HG03066 (cell line): ENCODE data around the gene GAMT.

Source experiments
- ATAC-seq: cut with Tn5 transposase; IDR thresholded peaks from one replicate; pipeline ENCODE4 v1.9.1; 2021; ENCODE audit warnings: low read depth; ENCODE audit not compliant: unreplicated experiment

Gene GAMT

GRCh38 chr19:1402411-1403070 lies 1.2 kb upstream of the GAMT start:
- no peak for ATAC-seq

- no peak for ATAC-seq
Measured at GRCh38 chr19:1401889-1402217, 511 bp upstream of the GAMT start.

GRCh38 chr19:1400281-1401137 lies 833 bp downstream of the GAMT start:
- ATAC-seq, result no peak

- ATAC-seq, result no peak
Measured at GRCh38 chr19:1399745-1400144, 1.6 kb downstream of the GAMT start.

- no peak for ATAC-seq
Measured at GRCh38 chr19:1399079-1399478, 2.3 kb downstream of the GAMT start.

- no peak for ATAC-seq
Measured at GRCh38 chr19:1397838-1398237, 3.5 kb downstream of the GAMT start.

- no peak for ATAC-seq
Measured at GRCh38 chr19:1396768-1397679, 4.3 kb downstream of the GAMT start.

GRCh38 chr19:1396019-1396767 lies 5.1 kb downstream of the GAMT start:
- ATAC-seq, result no peak

GRCh38 chr19:1395194-1396018 lies 5.9 kb downstream of the GAMT start:
- no peak for ATAC-seq

- no peak for ATAC-seq
Measured at GRCh38 chr19:1394252-1395193, 6.8 kb downstream of the GAMT start.

- no peak for ATAC-seq
Measured at GRCh38 chr19:1393841-1394240, 7.5 kb downstream of the GAMT start.

GRCh38 chr19:1392939-1393530 lies 8.3 kb downstream of the GAMT start:
- ATAC-seq, result no peak

GRCh38 chr19:1392407-1392806 lies 8.9 kb downstream of the GAMT start:
- ATAC-seq, result no peak

GRCh38 chr19:1390890-1391423 lies 10.4 kb downstream of the GAMT start:
- ATAC-seq, result no peak

- ATAC-seq, result no peak
Measured at GRCh38 chr19:1389033-1389940, 12.1 kb downstream of the GAMT start.

- no peak for ATAC-seq
Measured at GRCh38 chr19:1388637-1389026, 12.7 kb downstream of the GAMT start.
